Panc1 (cell line): ENCODE data around the gene MEMO1.

Experiments
- POLR2AphosphoS5 ChIP-seq: IDR thresholded peaks from 2 replicates; pipeline ENCODE4 v1.6.1; 2012; ENCODE audit warnings: mild to moderate bottlenecking, low read depth, low read length, moderate library complexity
- SIN3A ChIP-seq: IDR thresholded peaks from 2 replicates; pipeline ENCODE4 v1.6.1; 2012; ENCODE audit warnings: low read depth, mild to moderate bottlenecking, low read length, moderate library complexity, borderline replicate concordance; ENCODE audit not compliant: insufficient read depth
- TCF7L2 ChIP-seq: IDR thresholded peaks from 2 replicates; pipeline ENCODE4 v1.6.1; 2011; ENCODE audit warnings: mild to moderate bottlenecking, low read depth, low read length, inconsistent platforms
- TF ChIP-seq, protein P1 (sequence below): fragments of 450-650 bp; IDR thresholded peaks from 2 replicates; pipeline ENCODE4 v1.5.1; 2017; ENCODE audit warnings: mild to moderate bottlenecking
- TF ChIP-seq, protein P2 (sequence below), 2 experiments: IDR thresholded peaks; 2 replicates each; pipeline ENCODE4 v1.6.1; 2011 to 2012; ENCODE audit warnings: low read depth in 2 of 2, control low read depth in 1 of 2, low read length in 1 of 2, mild to moderate bottlenecking in 1 of 2, moderate library complexity in 1 of 2; ENCODE audit not compliant: insufficient read depth in 1 of 2

DNA sequence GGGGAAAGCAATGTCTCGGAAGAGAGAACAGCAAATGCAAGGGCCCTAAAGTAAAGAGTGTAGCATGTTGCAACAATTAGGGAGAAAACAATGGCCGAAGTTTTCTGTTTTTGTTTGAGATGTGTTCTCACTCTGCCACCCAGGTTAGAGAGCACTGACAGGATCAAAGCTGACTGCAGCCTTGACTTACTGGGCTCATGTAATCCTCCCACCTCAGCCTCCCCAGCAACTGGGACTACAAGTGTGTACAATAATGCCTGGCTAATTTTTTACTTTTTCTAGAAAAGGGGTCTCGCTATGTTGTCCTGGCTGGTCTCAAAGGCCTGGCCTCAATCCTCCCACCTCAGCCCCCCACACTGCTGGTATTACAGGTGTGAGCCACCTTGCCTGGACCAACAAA is 23.9 kb downstream of the MEMO1 start:
- TF ChIP-seq, protein P1, sequence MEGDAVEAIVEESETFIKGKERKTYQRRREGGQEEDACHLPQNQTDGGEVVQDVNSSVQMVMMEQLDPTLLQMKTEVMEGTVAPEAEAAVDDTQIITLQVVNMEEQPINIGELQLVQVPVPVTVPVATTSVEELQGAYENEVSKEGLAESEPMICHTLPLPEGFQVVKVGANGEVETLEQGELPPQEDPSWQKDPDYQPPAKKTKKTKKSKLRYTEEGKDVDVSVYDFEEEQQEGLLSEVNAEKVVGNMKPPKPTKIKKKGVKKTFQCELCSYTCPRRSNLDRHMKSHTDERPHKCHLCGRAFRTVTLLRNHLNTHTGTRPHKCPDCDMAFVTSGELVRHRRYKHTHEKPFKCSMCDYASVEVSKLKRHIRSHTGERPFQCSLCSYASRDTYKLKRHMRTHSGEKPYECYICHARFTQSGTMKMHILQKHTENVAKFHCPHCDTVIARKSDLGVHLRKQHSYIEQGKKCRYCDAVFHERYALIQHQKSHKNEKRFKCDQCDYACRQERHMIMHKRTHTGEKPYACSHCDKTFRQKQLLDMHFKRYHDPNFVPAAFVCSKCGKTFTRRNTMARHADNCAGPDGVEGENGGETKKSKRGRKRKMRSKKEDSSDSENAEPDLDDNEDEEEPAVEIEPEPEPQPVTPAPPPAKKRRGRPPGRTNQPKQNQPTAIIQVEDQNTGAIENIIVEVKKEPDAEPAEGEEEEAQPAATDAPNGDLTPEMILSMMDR, result no peak
- TF ChIP-seq, protein P2, sequence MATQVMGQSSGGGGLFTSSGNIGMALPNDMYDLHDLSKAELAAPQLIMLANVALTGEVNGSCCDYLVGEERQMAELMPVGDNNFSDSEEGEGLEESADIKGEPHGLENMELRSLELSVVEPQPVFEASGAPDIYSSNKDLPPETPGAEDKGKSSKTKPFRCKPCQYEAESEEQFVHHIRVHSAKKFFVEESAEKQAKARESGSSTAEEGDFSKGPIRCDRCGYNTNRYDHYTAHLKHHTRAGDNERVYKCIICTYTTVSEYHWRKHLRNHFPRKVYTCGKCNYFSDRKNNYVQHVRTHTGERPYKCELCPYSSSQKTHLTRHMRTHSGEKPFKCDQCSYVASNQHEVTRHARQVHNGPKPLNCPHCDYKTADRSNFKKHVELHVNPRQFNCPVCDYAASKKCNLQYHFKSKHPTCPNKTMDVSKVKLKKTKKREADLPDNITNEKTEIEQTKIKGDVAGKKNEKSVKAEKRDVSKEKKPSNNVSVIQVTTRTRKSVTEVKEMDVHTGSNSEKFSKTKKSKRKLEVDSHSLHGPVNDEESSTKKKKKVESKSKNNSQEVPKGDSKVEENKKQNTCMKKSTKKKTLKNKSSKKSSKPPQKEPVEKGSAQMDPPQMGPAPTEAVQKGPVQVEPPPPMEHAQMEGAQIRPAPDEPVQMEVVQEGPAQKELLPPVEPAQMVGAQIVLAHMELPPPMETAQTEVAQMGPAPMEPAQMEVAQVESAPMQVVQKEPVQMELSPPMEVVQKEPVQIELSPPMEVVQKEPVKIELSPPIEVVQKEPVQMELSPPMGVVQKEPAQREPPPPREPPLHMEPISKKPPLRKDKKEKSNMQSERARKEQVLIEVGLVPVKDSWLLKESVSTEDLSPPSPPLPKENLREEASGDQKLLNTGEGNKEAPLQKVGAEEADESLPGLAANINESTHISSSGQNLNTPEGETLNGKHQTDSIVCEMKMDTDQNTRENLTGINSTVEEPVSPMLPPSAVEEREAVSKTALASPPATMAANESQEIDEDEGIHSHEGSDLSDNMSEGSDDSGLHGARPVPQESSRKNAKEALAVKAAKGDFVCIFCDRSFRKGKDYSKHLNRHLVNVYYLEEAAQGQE (IDR thresholded peaks at IDR 0.05; ENCODE audit: insufficient read depth in 1 of 2, low read depth in 2 of 2, low read length in 1 of 2), result no peak
- TF ChIP-seq POLR2AphosphoS5, result no peak
- TF ChIP-seq SIN3A, result no peak
- no peak for TF ChIP-seq TCF7L2
